HepG2 (cell line): Measurements from ENCODE around the gene STAT4. TPM values are rescaled to one million over a fixed set of nuclear protein-coding genes. Genes with fewer than 3 reads are reported as not detected.
A peak's percentile ranks its signal among the peaks of the same experiment; 100 is the strongest.

Source experiments
- ATAC-seq: fragments of 200-7000 bp; cut with Tn5 transposase; 3 replicates; pipeline ENCODE4 v1.9.1; 2020; ENCODE audit warnings: mild to moderate bottlenecking, moderate library complexity
- BruUV-seq: library from RNA; stranded (reverse); fragments of 400-500 nt; replicated peaks from 2 replicates; lab custom pipeline; 2021; lab: Mats Ljungman, UMichigan
- CTCF ChIA-PET: fragments of 300-600 bp; formaldehyde crosslinking; extraction: SDS; loops from one replicate; lab custom pipeline; 2021; ENCODE audit warnings: low total read pairs, inconsistent platforms, low intra/inter-chr PET ratio; lab: Yijun Ruan, JAX
- POLR2A ChIA-PET: fragments of 350-600 bp; sonication (Branson Sonifier 250); formaldehyde crosslinking; loops from one replicate; lab custom pipeline; 2020; ENCODE audit warnings: antibody characterized with exemption, inconsistent platforms; lab: Yijun Ruan, JAX
- DNase-seq: peaks from one replicate; pipeline ENCODE4 v3.0.0-alpha.2; 2015; ENCODE audit warnings: low spot score
- FAIRE-seq: peaks from 3 replicates; lab custom pipeline; 2011; peaks lifted over from hg19 to GRCh38; lab: Jason Lieb, UNC
- H2AFZ ChIP-seq: one replicate; pipeline ENCODE4 v1.6.1; 2011; ENCODE audit warnings: low read length, inconsistent platforms
- H3K27ac ChIP-seq: fragments of 300-600 bp; 3 replicates; pipeline ENCODE4 v1.8.0; 2011; ENCODE audit warnings: mixed run types, mild to moderate bottlenecking, mixed read lengths, low read length, inconsistent platforms; ENCODE audit not compliant: insufficient read depth; ENCODE audit errors: extremely low read length
- H3K27me3 ChIP-seq, 2 experiments: fragments of 200-600 bp in 1 of 2; 2 replicates in 1 of 2; 3 replicates in 1 of 2; pipeline versions ENCODE4 v1.6.0 to v1.8.0; 2011; ENCODE audit warnings: low read length in 2 of 2, mild to moderate bottlenecking in 2 of 2, moderate library complexity in 2 of 2, inconsistent platforms in 1 of 2; ENCODE audit not compliant: insufficient read depth in 2 of 2, control insufficient read depth in 1 of 2
- H3K36me3 ChIP-seq, 2 experiments: fragments of 200-600 bp in 1 of 2; replicated peaks in 1 of 2; 2 replicates in 1 of 2; 3 replicates in 1 of 2; pipeline versions ENCODE4 v1.5.1 to v1.8.0; 2011; ENCODE audit warnings: low read length in 2 of 2, inconsistent platforms in 1 of 2; ENCODE audit not compliant: insufficient read depth in 2 of 2, control insufficient read depth in 1 of 2
- H3K4me1 ChIP-seq: 2 replicates; pipeline ENCODE4 v1.5.1; 2012; ENCODE audit warnings: low read length, inconsistent platforms; ENCODE audit not compliant: insufficient read depth
- H3K4me2 ChIP-seq: 2 replicates; pipeline ENCODE4 v1.6.0; 2011; ENCODE audit warnings: low read depth, low read length, inconsistent platforms
- H3K4me3 ChIP-seq, 3 experiments: fragments of 200-600 bp in 1 of 3; sonication (generic), shearing (Covaris generic) in 1 of 3; replicated peaks in 1 of 3; 2 replicates each; pipeline ENCODE4 v1.5.1; 2011 to 2016; ENCODE audit warnings: low read length in 3 of 3, inconsistent platforms in 2 of 3, low read depth in 2 of 3, mild to moderate bottlenecking in 2 of 3, control low read depth in 1 of 3, mixed read lengths in 1 of 3; ENCODE audit not compliant: insufficient read depth in 1 of 3
- H3K79me2 ChIP-seq: one replicate; pipeline ENCODE4 v1.6.1; 2011; ENCODE audit warnings: low read length, inconsistent platforms; ENCODE audit not compliant: insufficient read depth
- H3K9ac ChIP-seq: 2 replicates; pipeline ENCODE4 v1.6.0; 2011; ENCODE audit warnings: mild to moderate bottlenecking, low read depth, low read length, inconsistent platforms; ENCODE audit not compliant: insufficient read depth
- H3K9me3 ChIP-seq: 2 replicates; pipeline ENCODE4 v1.5.1; 2012; ENCODE audit warnings: mild to moderate bottlenecking, low read length
- H4K20me1 ChIP-seq: 2 replicates; pipeline ENCODE4 v1.6.0; 2011; ENCODE audit warnings: inconsistent platforms, mild to moderate bottlenecking, low read length, moderate library complexity; ENCODE audit not compliant: insufficient read depth
- ATF4 ChIP-seq, 2 experiments: fragments of 450-650 bp in 1 of 2; sonication (generic) in 1 of 2; formaldehyde crosslinking; IDR thresholded peaks; 2 replicates each; pipeline versions ENCODE4 v1.5.0 to v1.8.0; 2020 to 2022; ENCODE audit warnings: mild to moderate bottlenecking in 1 of 2, missing genetic modification reagents in 1 of 2
- CHD2 ChIP-seq: IDR thresholded peaks from 2 replicates; pipeline ENCODE4 v1.6.1; 2011; ENCODE audit warnings: low read depth, low read length, improper control_type of control experiment
- DDIT3 ChIP-seq: sonication (generic); formaldehyde crosslinking; IDR thresholded peaks from 2 replicates; pipeline ENCODE4 v1.4.0; 2020; ENCODE audit warnings: mild to moderate bottlenecking, missing genetic modification reagents
- GPBP1L1 ChIP-seq: sonication (generic); formaldehyde crosslinking; IDR thresholded peaks from 2 replicates; pipeline ENCODE4 v1.5.0; 2020; ENCODE audit warnings: mild to moderate bottlenecking, missing genetic modification reagents
- JARID2 ChIP-seq: sonication (generic); formaldehyde crosslinking; IDR thresholded peaks from 2 replicates; pipeline ENCODE4 v1.8.1; 2023; ENCODE audit warnings: missing genetic modification reagents, inconsistent platforms; ENCODE audit not compliant: insufficient replicate concordance
- JUND ChIP-seq: sonication (generic); formaldehyde crosslinking; IDR thresholded peaks from 2 replicates; pipeline ENCODE4 v1.8.0; 2022; ENCODE audit warnings: mild to moderate bottlenecking, missing genetic modification reagents
- LBX2 ChIP-seq: sonication (generic); formaldehyde crosslinking; IDR thresholded peaks from 2 replicates; pipeline ENCODE4 v1.5.0; 2020; ENCODE audit warnings: missing genetic modification reagents, mild to moderate bottlenecking, borderline replicate concordance
- MAFF ChIP-seq: IDR thresholded peaks from 2 replicates; pipeline ENCODE4 v1.6.1; 2011; ENCODE audit warnings: low read depth, low read length, improper control_type of control experiment
- MAFK ChIP-seq, 2 experiments: IDR thresholded peaks in 1 of 2; conservative IDR thresholded peaks in 1 of 2; 2 replicates each; pipeline ENCODE4 v1.6.1; 2011; ENCODE audit warnings: improper control_type of control experiment in 2 of 2, low read length in 2 of 2
- MBD4 ChIP-seq: IDR thresholded peaks from 2 replicates; pipeline ENCODE4 v1.6.1; 2012; ENCODE audit warnings: low read length, inconsistent platforms, borderline replicate concordance
- SYNCRIP ChIP-seq: fragments of 200-400 bp; formaldehyde crosslinking; IDR thresholded peaks from 2 replicates; pipeline ENCODE4 v1.6.1; 2018; ENCODE audit warnings: mild to moderate bottlenecking, low read depth, low read length; ENCODE audit not compliant: insufficient read depth
- ZBTB26 ChIP-seq: IDR thresholded peaks from 2 replicates; pipeline ENCODE4 v1.6.1; 2016; ENCODE audit warnings: missing compliant biosample characterization, missing genetic modification reagents, borderline replicate concordance
- ZBTB7B ChIP-seq: sonication (generic); formaldehyde crosslinking; IDR thresholded peaks from 2 replicates; pipeline ENCODE4 v1.4.0; 2020; ENCODE audit warnings: missing genetic modification reagents
- ZNF510 ChIP-seq: sonication (generic); formaldehyde crosslinking; IDR thresholded peaks from 2 replicates; pipeline ENCODE4 v1.4.0; 2020; ENCODE audit warnings: low read depth, mild to moderate bottlenecking, missing genetic modification reagents
- ZNF678 ChIP-seq: sonication (generic); formaldehyde crosslinking; IDR thresholded peaks from 2 replicates; pipeline ENCODE4 v1.4.0; 2020; ENCODE audit warnings: mild to moderate bottlenecking, missing genetic modification reagents
- WGBS: methylation state at CpG from one replicate; pipeline ENCODE4 v1.1.6; 2017; ENCODE audit warnings: low lambda C conversion rate; 5-methylcytosine and 5-hydroxymethylcytosine counted together
- in situ Hi-C: cut with HindIII; loops from 2 replicates; pipeline ENCODE4 v1.10.0; 2017; ENCODE audit warnings: low pct_unique_long_range_greater_than_20kb; ENCODE audit not compliant: extremely low pct_ligation_motif_present
- intact Hi-C: fragments of 100-400 bp; cut with micrococcal nuclease; formaldehyde crosslinking; loops from one replicate; pipeline ENCODE4 v1.10.0; 2022; ENCODE audit not compliant: unreplicated experiment
- polyA plus RNA-seq, 8 experiments: library from polyadenylated mRNA; depleted of rRNA in 3 of 8; stranded (reverse) in 7 of 8; unstranded in 1 of 8; fragments of >200 nt; fragmentation: Illumina TruSeq in 4 of 8; extraction: Trizol in 4 of 8; gene quantifications; 2 replicates each; pipeline versions ENCODE4 v1.2.1 to v1.2.3, GENCODE V29; 2011 to 2016; ENCODE audit warnings: low read depth in 4 of 8, missing spikeins in 1 of 8, mixed read lengths in 1 of 8; ENCODE audit not compliant: insufficient read depth in 1 of 8
- total RNA-seq, 5 experiments: library from RNA; depleted of rRNA; stranded (reverse); fragments of >200 nt; fragmentation: Illumina TruSeq; extraction: Trizol; gene quantifications; 2 replicates each; pipeline ENCODE4 v1.2.3, GENCODE V29; 2016; ENCODE audit warnings: low read depth in 1 of 5

STAT4 gene
- total and polyA plus RNA-seq, 2 of the 13 experiments (the other 11 are each of a cell fraction or from before 2014, with no cell fraction given), result 0.37 TPM; not detected in 1

- no peak overlapping the region for H3K27ac ChIP-seq
- no peaks in the 10 kb centered on the region for H4K20me1 ChIP-seq
- no peak overlapping the region for H2AFZ ChIP-seq
- FAIRE-seq, result no peak
- no peak for DNase-seq
- H3K9me3 ChIP-seq, result no peaks in the 10 kb centered on the region
- ATAC-seq, result no peak
- TF ChIP-seq SYNCRIP (no peak), ZNF678 (CRISPR knock-in tag) (no peak), ATF4 (CRISPR knock-in tag; IDR thresholded peaks at IDR 0.05) (no peak), ZBTB26 (CRISPR knock-in tag) (no peak), JUND (CRISPR knock-in tag) (no peak), ZNF510 (CRISPR knock-in tag) (no peak), JARID2 (CRISPR knock-in tag) (no peak), CHD2 (no peak), MAFK (conservative IDR thresholded peaks at IDR 0.05 in 1 of 2, IDR thresholded peaks at IDR 0.05 in 1 of 2; ENCODE audit: low read length in 2 of 2) (peak; percentile 82), MBD4 (no peak), ZBTB7B (CRISPR knock-in tag) (no peak), LBX2 (CRISPR knock-in tag) (no peak), GPBP1L1 (CRISPR knock-in tag) (no peak), DDIT3 (CRISPR knock-in tag) (no peak), MAFF (peak; percentile 66)
- no peak overlapping the region for H3K9ac ChIP-seq
- WGBS, result 39% methylated on average over 3 of the region's 3 CpGs
- no peak overlapping the region for H3K4me3 ChIP-seq
- no peaks in the 10 kb centered on the region for H3K27me3 ChIP-seq
- no peak overlapping the region for H3K4me2 ChIP-seq
- ChIA-PET CTCF (no interaction called here), POLR2A (no interaction called here)
- intact Hi-C loops, result no loop called here
- BruUV-seq, result no TSS peak
- in situ Hi-C loops, result no loop called here
- no peaks in the 10 kb centered on the region for H3K36me3 ChIP-seq
- H3K4me1 ChIP-seq, result no peaks in the 10 kb centered on the region
- H3K79me2 ChIP-seq, result no peaks in the 10 kb centered on the region
Measured at GRCh38 chr2:191174442-191174841, 23.6 kb upstream of the STAT4 start.
